ENCODE measurements around the gene SCGB1C1.

SCGB1C1 gene

GRCh38 chr11:205221-206001, 12.5 kb downstream of the SCGB1C1 start:
- TF ChIP-seq GATA2 (IDR thresholded peaks at IDR 0.05; ENCODE audit: low read depth, low read length) (no peak), GATA3 (IDR thresholded peaks at IDR 0.05; ENCODE audit: low read depth, low read length) (no peak)

GRCh38 chr11:206002-206384, 13.1 kb downstream of the SCGB1C1 start:
- TF ChIP-seq GATA3 (IDR thresholded peaks at IDR 0.05; ENCODE audit: low read depth, low read length): no peak
- no peak for TF ChIP-seq GATA2 (IDR thresholded peaks at IDR 0.05; ENCODE audit: low read depth, low read length)

DNA sequence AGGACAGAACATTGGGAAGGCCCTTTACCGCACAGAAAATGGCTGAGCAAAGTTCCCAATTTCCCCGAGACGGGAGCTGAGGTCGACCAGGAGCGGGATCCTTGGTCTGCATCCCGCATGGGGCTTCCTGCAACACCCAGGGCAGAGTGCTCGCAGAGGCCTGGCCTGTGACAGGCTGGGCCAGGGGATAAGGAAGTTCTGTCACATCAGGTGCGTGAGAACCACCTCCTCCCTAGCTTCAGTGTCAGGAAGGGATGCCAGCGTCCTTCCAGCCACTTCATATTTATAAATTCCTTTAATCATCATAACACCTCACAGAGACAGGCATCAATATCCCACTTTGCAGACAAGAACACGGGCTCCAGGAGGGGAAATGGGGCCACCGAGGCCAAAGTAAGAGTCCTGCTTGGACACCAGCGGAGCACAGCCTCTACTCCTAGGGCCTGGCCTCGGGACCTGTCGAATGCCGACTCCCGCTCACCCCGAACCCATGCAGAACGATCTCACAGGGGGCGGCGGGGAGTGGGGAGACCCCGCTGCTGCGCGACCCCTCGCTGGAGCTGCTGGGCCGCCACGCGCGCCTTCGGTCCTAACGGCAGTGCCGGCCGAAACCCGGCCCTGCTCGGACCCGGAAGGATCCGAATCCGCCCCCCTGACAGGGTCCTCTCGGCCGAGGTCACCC, 13.8 kb downstream of the SCGB1C1 start:
- TF ChIP-seq GATA2 (IDR thresholded peaks at IDR 0.05; ENCODE audit: low read depth, low read length) (no peak), GATA3 (IDR thresholded peaks at IDR 0.05; ENCODE audit: low read depth, low read length) (no peak)

GRCh38 chr11:207208-207862, 14.5 kb downstream of the SCGB1C1 start, which contains the start of the genes BET1L and RIC8A:
TSS of gene BET1L (minus strand) at chr11:207399. CDS start at chr11:207321, 78 bp downstream.
TSS of gene RIC8A (plus strand) at chr11:207708. CDS start at chr11:208855, 1,147 bp downstream.
- no peak for TF ChIP-seq GATA3 (IDR thresholded peaks at IDR 0.05; ENCODE audit: low read depth, low read length)

DNA sequence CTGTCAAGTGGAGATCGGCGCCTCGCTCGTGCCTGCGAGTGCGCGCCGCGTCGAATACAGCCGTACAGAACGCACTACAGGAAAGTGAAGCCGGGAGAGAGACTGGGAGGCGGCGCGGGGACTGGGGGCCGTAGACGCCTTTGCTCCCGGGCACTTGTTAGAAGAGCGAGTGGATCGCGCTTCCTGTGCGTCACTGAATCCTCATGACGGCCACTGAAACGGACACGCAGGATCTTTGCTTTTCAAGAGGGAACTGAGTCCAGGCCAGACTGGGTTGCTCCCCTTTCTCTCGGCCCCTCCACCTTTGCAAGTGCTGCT, 14.9 kb downstream of the SCGB1C1 start:
- TF ChIP-seq GATA2 (IDR thresholded peaks at IDR 0.05; ENCODE audit: low read depth, low read length) (no peak), GATA3 (IDR thresholded peaks at IDR 0.05; ENCODE audit: low read depth, low read length) (no peak)

DNA sequence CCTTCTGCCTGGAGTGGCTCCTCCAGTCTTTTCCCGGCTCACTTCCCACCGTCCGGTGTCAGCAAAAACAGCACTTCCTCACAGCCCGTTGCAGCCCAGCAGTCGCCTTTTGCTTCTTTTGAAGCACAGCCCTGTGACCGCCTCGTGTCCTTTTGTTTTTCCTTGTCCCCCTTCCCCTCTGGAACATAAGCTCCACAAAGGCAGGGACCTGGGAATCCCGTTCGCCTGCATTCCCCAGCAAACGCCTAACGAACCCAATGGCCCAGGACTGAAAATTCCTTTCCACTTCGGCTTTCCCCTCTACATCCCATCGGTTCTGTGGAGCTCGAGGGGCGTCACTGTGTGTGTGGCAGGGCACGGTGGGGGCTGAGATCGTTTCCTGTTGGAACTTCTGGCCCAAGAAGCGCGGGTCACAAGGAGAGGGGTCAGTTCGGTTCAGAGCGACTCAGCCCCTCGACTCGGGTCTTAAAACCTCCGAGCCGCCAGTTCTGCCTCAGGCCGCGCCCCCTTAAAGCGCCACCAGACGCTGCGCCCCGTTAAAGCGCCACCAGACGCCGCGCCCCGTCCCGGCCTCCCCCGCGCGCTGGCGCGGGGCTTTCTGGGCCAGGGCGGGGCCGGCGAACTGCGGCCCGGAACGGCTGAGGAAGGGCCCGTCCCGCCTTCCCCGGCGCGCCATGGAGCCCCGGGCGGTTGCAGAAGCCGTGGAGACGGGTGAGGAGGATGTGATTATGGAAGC, 15.5 kb downstream of the SCGB1C1 start:
- no peak for TF ChIP-seq GATA2 (IDR thresholded peaks at IDR 0.05; ENCODE audit: low read depth, low read length)
- no peak for TF ChIP-seq GATA3 (IDR thresholded peaks at IDR 0.05; ENCODE audit: low read depth, low read length)

GRCh38 chr11:208917-209260, 16.0 kb downstream of the SCGB1C1 start:
- TF ChIP-seq GATA2 (IDR thresholded peaks at IDR 0.05; ENCODE audit: low read depth, low read length) (no peak), GATA3 (IDR thresholded peaks at IDR 0.05; ENCODE audit: low read depth, low read length) (no peak)

GRCh38 chr11:209275-210121, 16.6 kb downstream of the SCGB1C1 start:
- TF ChIP-seq GATA2 (IDR thresholded peaks at IDR 0.05; ENCODE audit: low read depth, low read length): no peak
- no peak for TF ChIP-seq GATA3 (IDR thresholded peaks at IDR 0.05; ENCODE audit: low read depth, low read length)

DNA sequence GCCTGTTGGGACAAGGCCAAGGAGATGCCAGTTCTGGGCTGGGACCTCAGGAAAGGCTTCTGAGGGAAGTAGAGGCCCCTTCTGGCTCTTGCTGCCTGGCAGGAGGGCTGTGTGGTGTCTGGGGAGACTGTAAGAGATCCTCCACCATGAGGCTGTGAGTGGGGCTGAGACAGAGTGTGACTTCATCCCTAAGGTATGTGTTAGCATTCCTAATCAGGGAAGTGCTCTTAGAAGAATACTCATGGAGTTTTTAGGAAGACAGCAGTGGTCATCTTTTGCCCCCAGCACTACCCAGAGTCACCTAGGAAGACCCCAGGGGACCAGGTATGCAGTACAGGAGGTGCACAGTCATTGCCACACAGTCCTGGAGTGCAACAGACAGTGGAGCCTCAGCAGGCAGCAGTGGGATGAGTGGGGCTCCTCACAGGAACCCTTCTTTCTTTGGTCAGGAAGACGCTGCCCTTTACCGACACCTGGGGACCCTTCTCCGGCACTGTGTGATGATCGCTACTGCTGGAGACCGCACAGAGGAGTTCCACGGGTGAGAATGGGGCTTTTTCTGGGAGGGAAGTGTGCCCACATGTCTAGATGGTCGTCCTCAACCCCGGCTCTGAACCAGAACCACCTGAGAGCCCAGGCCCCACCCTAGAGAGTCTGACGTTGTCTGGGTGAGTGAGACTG, 17.4 kb downstream of the SCGB1C1 start:
- TF ChIP-seq GATA2 (IDR thresholded peaks at IDR 0.05; ENCODE audit: low read depth, low read length) (no peak), GATA3 (IDR thresholded peaks at IDR 0.05; ENCODE audit: low read depth, low read length) (no peak)

DNA sequence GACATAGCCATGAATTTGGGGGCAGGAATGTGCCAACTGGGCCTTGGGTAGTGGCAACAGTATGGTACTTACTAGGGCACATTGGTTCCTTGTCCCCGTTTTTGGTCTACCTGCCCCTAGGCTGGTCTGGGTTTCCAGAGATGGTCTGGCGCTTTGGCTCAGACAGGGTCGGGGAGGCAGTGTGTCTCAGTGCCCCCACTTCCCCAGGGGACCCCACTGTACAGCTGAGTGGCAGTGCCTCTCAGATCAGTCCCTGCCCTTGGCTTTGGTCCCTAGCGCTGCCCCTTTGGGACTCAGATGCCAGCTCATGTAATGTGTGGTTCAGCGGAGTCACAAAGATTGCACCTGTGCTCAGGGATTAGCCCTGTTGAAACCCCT, 17.9 kb downstream of the SCGB1C1 start:
- TF ChIP-seq GATA3 (IDR thresholded peaks at IDR 0.05; ENCODE audit: low read depth, low read length) (no peak), GATA2 (IDR thresholded peaks at IDR 0.05; ENCODE audit: low read depth, low read length) (no peak)

GRCh38 chr11:211295-211694, 18.4 kb downstream of the SCGB1C1 start:
- TF ChIP-seq GATA3 (IDR thresholded peaks at IDR 0.05; ENCODE audit: low read depth, low read length) (no peak), GATA2 (IDR thresholded peaks at IDR 0.05; ENCODE audit: low read depth, low read length) (no peak)

DNA sequence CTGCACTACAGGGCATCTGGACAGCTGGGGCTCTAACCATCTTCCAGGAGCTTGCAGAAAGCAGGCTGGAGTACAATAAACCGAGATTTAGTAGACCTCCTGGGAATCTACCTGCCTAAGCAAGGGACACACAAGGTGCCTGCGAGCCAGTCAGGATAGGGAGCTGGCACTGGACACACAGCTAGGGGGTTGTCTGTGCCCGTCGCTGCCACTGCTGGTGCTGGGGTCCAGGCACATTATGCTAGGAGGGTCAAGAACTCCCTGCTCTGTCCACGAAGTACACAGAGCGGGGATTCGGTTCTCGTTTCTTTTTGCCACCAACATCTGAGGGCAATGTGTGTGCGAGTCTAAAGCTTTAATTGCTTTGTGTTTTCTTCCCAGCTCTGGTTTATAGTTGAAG, 18.9 kb downstream of the SCGB1C1 start:
- TF ChIP-seq GATA2 (IDR thresholded peaks at IDR 0.05; ENCODE audit: low read depth, low read length) (no peak), GATA3 (IDR thresholded peaks at IDR 0.05; ENCODE audit: low read depth, low read length) (no peak)

Data from SH-SY5Y (cell line).